ENCODE results near the gene C11orf91.
"Not testable (repeated sequence)": the region's sequence is repeated elsewhere in the genome, so short reads cannot be mapped to it uniquely, and the experiment has no call there.

Gene C11orf91, protein sequence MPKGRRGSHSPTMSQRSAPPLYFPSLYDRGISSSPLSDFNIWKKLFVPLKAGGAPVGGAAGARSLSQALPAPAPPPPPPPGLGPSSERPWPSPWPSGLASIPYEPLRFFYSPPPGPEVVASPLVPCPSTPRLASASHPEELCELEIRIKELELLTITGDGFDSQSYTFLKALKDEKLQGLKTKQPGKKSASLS

DNA sequence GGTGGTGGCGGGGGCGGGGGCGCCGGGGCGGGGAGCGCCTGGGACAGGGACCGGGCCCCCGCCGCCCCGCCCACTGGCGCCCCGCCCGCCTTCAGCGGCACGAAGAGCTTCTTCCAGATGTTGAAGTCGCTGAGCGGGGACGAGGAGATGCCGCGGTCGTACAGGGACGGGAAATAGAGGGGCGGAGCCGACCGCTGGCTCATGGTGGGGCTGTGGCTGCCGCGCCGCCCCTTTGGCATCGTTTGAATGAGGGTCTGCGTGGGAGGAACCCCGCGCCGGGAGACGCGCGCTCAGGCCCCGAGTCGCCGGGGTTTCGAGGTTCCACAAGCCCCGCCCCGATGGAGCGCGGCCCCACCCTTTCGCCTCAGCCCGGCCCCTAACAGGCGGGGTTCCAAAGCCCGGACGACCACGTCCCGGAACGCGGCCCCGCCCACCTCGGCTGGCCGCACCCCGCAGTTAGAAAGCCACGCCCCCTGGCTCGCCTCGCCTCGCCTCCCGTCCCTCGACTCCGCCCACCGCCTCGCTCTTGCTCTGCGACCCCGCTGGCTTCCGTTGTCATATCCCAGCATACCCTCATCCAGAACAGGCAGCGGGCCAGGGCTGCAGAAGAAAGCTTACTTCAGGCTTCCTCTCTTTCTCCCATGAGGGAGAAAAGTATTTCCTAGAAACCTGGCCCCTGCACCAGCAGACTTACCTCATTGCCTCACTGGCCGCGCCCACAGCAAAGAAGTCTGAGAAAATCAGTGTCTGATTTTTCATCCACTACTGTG is at the start of gene C11orf91:
TSS of gene C11orf91 (minus strand) at position 325 of the 770 bp plus-strand sequence. CDS start at position 239, 86 bp downstream.
- peak; percentile 89 to 97 (median 91) for DNase-seq

DNA sequence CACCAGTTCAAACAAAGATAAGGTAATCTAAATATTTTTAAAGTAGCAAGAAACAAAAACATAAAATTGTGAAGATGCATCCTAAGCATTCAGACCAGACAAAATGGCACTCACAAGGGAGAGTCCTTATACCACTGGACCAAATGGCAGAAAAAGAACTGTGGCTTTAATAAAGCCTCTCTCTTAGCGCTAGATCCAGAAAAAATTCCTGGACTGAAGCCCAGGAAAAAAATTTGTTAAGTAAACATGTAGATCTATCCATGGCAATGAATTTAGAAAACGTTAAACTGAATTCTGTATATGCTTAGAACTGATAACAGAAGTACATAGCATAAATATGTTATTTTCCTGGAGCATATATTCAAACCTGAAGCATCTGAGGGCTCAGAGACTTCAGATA is 47.4 kb upstream of the C11orf91 start:
- DNase-seq, result no peak

DNA sequence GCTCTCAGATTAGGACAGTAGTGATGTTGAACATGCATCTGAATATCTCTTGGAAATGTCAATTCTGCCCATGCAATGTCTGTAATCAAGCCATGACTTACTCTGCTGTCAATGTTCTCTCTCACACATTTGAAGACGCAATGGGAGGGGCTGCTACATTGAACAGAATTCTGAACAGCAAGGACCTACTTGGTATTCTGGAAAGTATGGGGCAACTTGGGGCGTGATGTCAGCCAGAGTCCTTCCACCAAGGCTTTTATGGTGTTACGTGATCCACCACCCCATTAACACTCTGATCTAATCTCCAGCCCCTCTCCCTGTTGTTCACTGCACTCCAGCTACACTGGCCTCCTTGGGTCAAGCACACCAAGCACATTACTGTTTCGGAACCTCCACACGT is 42.7 kb upstream of the C11orf91 start:
- no peak for DNase-seq

DNA sequence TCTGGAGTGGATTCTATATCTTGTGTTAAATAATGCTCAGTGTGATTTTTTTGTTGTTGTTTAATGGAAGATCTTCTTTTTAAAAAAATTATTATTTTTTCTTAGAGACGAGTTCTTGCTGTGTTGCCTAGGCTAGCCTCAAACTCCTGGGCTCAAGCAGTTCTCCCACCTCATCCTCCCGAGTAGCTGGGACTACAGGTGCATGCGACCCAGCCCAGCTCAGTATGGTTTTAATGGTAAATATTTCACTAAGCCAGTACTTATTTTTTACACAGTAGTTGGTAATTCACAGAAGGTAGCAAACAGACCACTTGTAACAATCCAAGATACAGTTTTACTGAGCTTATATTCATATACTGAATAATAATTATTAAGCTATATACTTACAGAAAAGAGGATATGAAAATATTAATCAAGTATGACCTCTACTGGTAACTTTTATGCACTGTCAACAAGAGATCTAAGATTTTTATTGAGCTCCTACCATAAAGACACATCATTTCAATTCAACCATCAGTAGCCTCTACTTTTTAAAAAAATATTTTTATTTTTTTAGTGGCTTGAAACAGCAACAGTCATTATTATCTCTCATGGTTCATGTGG is 41.7 kb upstream of the C11orf91 start:
- peak in 2 of 6 experiments; percentile 12 to 18 for DNase-seq

DNA sequence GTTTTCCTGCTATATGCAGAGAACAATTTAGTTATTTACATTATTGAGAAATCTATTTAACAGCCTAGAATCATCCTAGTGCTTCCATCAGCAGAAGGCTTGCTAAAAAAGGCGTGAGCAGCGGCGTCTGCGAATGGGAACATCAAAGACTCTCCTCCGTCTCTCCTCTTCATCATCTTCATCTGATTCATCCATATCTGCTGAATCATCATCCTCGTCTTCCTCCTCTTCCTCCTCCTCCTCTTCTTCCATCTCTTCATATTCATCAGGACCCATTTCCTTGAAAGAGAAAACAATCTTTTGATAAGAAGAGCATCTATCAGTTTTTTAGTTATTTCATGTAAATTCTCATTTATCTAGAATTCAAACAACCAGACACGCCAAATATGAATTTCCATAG is 41.2 kb upstream of the C11orf91 start:
- no peak for DNase-seq

DNA sequence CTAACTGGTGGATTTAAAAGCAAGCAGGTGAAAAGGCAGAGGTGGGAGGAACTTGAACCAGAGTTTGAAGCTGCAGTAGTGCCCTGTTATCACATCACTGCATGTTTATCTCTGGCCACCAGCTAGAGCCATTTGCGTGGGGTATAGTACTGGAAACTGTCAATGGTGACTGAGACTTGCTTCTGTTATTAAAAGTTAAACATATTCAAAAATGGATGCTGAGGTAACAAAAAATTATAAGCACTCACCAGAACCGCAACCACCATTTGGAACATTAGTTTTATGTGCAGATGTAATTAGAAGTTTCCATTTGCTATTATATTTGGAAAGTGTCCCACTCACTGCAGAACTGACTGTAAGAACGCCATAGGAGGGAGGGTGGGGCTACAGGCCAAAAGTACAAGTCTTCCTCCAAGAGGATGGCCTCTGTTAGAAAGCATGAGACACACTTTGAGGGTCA is 36.8 kb upstream of the C11orf91 start:
- DNase-seq, result no peak

DNA sequence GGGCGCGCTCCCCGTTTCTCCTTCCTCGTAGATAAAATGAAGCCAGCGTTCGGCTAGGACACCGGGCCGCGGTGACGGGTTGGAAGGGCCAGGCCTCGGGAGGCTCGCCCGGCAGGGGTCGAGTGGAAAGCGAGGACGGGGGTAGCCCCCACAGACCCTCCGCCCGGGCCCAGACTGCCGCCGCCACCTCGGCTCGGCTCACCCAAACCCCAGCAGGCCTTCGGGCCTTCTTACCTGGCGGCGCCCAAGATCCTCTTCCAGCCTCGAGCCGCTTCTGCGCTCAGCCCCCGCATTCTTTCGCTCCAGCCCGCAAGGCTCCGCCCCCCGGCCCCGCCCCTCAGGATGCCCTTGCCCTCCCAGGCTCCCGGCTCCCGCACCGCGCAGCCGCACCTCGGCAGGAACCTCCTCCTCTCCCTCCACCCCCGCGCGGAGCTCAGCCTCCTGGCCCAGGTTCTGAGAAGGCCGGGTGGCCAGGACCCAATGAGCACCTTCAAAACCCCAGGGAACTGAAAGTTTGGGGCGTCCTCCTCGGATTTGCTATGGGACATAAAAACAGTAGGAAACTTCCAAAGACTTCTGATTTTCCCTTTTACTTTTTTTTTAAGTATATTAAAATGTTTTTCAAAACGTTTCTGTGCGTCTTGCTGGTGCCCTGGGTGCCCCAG is 35.7 kb upstream of the C11orf91 start, which contains the start of gene CD59:
TSS of gene CD59 (minus strand) at position 276 of the 665 bp plus-strand sequence. CDS start 13,978 bp downstream, outside the sequence.
- peak; percentile 78 to 92 (median 86) for DNase-seq

DNA sequence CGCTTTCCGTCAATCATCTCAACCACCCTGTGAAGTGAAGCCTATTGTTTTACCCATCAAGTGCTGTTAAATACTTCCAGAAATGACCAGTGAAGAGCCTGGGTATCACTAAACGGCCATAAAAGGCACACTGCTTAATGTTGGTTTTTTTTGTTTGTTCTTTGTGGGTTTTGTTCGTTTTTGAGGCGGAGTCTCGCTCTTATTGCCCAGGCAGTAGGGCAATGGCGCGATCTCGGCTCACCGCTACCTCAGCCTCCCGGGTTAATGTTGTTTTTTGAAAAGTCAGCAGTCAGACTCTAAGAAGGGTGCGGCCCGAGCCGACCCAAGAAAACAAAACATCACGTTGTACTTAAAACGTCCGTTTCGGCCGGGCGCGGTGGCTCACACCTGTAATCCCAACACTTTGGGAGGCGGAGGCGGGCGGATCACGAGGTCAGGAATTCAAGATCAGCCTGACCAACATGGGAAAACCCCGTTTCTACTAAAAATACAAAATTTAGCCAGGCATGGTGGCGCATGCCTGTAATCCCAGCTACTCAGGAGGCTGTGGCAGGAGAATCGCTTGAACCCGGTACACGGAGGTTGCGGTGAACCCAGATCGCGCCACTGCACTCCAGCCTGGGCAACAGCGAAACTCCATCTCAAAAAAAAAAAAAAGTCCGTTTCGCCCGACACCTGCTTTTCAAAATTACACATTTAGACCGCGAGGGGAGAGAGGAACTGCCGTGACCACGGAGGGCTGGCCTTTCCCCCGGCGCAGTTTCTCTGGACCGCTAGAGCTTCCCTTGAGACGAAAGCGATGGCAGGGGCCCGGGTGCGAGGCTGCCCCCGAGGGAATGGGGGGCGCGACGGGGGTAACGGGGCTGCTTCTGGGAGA is 34.9 kb upstream of the C11orf91 start:
- DNase-seq, result peak; percentile 18 to 61 (median 37)

DNA sequence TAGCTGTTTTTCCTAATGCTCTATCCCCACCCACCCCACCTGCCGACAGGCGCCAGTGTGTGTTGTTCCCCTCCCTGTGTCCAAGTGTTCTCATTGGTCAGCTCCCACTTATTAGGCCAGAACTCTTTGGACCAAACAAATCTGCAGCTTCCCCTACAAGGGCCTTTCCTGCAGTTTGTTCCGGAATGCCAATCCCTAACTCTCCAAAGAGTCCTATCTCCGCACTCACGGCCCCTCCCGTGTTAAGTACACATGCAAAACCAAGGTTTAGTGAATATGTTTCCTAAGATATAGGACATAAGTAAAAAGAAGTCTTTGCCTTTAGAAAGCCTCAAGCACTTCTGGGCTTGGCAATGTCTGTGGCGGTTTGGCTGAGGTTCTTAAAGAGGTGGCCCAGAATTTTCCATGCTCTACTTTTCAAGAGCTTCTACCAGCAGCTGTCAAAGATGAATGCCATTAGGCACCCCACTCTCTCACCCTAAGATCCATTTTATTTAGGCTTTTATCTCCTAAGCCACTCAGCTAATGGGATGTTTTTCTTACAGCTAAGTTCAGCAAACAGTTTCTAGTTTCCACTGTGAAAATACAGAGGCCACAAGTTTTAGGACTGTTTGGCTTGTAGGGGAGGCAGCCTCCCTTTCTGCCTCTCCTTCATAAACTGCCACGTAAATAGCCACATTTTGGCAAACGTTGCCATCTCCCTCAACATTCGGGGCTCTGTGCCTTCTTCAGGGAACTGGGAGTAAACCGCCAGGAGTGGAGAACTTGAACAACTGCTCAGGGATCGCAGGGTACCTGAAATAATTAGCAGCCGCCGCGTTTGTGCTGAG is 34.0 kb upstream of the C11orf91 start:
- no peak for DNase-seq

DNA sequence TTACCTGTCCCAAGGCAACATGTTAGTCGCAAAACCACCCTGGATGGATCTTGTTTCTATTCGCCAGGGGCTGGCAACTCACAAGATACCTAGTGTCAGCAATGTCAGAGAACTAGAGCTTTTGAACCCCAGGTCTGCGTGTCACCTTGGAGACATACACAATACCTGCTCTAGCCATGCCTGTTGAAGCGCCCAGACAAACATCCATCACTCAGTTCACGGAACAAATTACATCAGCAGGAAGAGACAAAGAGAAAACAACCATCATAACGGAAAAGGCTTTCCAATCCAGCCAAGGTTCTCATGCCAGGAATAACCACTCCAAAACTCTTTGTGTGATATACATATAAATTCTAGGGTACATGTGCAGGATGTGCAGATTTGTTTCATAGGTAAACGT is 33.4 kb upstream of the C11orf91 start:
- no peak for DNase-seq

DNA sequence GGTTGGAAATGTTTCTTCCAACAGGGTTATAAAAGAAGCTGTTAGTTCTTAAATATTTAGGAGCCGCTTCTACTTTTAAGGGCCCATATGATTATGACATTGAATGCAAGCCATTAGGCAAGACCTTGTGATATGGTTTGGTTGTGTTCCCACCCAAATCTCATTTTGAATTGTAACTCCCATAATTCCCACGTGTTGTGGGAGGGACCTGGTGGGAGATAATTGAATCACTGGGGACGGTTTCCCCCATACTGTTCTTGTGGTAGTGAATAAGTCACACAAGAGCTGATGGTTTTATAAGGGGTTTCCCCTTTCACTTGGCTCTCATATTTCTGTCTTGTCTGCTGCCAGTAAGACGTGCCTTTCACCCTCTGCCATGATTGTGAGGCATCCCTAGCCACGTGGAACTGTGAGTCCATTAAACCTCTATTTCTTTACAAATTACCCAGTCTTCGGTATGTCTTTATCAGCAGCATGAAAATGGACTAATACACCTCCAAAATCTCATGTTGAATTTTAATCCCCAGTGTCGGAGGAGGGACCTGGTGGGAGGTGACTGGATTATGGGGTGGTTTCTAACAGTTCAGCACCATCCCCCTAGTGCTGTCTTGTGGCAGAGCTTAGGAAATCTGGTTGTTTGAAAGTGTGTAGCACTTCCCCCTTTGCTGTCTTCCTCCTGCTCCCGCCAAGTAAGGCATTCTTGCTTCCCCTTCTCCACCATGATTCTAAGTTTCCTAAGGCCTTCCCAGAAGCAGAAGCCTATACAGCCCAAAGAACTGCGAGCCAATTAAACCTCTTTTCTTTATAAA is 31.3 kb upstream of the C11orf91 start:
- DNase-seq, result no peak

DNA sequence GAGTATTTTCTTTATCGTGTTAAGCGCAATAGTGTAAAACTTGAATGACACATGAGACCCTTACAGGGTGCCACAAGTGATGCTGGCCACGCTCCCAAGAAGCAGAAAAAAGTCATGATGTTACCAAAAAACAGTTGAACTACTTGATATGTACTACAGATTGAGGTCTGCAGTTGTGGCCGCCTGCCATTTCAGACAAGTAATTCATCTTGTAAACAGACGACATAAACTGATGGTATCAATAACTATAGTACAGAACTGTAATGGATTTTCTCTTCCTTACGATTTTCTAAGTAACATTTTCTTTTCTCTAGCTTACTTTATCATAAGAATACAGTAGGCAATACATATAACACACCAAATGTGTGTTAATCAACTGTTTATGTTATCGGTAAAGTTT is 30.1 kb upstream of the C11orf91 start:
- no peak for DNase-seq

DNA sequence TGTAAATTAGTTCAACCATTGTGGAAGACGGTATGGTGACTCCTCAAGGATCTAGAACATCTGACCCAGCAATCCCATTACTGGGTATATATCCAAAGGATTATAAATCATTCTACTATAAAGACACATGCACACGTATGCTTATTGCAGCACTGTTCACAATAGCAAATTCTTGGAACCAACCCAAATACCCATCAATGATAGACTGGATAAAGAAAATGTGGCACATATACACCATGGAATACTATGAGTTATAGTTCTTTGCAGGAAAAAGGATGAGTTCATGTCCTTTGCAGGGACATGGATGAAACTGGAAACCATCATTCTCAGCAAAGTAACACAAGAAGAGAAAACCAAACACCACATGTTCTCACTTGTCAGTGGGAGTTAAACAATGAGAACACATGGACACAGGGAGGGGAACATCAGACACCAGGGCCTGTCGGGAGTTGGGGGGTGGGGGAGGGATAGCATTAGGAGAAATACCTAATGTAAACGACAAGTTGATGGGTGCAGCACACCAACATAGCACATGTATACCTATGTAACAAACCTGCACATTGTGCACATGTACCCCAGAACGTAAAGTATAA is 28.5 kb upstream of the C11orf91 start:
- not testable (repeated sequence) for DNase-seq

DNA sequence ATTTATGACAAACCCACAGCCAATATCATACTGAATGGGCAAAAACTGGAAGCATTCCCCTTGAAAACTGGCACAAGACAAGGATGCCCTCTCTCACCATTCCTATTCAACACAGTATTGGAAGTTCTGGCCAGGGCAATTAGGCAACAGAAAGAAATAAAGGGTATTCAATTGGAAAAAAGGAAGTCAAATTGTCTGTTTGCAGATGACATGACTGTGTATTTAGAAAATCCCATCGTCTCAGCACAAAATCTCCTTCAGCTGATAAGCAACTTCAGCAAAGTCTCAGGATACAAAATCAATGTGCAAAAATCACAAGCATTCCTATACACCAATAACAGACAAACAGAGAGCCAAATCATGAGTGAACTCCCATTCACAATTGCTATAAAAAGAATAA is 26.9 kb upstream of the C11orf91 start:
- DNase-seq, result not testable (repeated sequence)

DNA sequence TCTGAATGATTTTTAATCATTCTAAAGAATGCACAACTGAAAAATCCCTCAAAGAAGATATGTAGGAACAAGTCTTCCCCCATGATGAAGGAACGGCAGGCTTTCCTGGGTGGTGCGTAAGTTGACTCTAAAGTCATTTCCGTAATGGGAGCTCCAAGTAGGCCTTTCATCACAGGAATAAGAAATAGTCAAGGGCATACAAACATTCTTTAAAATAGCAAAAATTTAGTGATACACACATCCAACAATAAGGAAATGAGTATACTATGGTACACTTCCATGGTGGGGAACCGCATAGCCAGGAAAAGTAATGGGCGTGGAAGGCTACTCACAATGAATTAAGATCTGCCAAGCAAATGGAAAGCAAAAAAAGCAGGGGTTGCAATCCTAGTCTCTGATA is 24.9 kb upstream of the C11orf91 start:
- DNase-seq, result no peak

DNA sequence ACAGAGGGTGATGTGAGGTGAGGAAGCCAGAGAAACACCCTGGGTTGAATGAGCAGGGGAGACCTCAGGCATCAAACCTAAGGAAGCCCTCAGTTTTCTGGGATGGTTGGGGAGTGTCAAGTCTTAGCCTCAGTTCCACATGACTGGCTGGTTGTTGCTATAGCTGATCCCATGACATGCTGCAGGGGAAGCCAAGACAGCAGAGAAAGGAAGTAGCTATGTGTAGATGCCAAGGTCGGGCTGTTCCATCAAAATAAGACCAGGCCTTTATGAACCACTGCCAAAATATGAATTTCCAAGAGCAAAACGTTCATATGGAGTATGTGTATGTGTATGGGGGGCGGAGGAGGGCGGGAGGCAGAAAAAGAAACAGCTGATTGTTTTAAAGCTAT is 24.0 kb upstream of the C11orf91 start:
- DNase-seq, result no peak

DNA sequence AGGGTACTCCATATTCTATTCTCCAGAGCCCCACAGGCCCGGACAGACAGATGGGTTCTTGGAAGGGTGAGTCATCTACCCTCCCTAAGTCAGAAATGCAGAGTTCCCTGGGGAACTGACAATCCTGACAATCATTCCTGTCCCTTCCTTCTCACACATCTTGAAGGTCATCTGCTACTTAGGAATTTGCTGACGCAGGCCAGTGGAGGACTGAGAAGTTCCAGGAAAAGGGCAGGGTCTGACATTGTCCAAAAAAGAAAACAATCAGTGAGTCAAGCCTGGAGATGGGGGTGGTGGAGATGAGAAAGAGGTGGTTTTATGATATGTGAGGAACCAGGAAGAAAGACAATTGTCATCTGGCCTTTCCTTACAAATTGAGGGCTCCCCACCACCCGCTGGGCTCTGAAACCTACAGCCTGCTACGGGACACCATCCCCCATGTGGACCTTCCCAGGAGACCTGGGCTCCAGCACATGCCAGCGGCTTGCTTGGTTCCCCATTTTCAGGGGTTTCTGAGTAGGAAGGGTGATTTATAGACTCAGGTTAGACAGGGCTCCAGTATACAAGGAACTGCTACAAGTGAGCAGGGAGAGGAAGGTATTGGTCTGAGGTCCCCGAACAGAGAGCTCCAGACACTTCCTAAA is 22.7 kb upstream of the C11orf91 start:
- DNase-seq, result no peak

DNA sequence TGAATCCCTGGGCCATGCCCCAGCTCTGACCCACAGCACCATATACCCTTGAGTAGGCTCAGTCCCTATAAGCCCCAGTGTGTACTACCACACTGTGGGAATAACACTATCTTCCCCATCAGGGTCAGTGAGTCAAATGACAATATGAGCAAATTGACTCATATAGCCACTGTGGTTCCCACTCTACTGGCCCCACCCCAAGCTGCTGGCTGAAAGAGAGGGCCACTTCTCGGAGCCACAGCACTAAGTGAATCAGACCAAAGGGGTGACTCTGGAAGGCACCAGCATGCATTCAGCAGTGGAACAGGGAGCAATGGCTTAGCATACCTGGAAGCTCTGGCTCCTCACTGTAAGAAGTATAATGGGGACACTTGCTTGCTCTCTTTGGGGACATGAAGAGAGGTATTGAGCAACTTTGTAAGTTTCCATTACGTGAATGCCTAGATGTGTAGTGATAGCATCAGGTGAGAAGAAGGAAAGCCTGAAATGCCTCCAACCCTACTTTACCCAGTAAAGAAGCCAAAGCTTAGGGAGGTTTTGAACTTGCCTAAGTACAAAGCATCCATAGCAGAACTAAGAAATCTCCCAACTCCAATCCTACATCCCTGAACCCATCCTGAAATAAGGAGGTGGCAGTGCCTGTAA is 22.1 kb upstream of the C11orf91 start:
- no peak for DNase-seq

DNA sequence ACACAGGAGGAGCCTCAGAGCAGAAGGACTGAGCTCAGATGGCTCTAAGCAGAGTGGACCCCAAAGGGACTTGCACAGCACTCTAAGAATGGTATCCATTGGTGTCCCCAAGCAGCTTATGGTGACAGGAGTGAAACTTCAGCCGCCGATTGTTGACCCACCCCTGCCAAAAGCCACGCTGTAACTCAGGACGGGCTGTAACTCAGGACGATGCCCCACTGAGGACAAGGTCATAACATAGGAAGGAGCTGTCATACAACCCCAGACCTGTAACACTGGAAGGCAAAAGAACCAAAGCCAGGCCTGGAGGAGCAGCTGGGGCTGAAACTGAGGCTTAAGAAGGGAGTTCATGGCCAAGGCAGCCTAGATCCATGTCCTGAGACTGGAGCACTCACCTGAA is 21.4 kb upstream of the C11orf91 start:
- no peak for DNase-seq

Measured in stimulated activated naive CD4-positive, alpha-beta T cell (primary cell).